ENCODE data around the gene LSMEM2. TPM values are rescaled to one million over a fixed set of nuclear protein-coding genes. Genes with fewer than 3 reads are reported as not detected.
A peak's percentile ranks its signal among the peaks of the same experiment; 100 is the strongest.
"Not testable (repeated sequence)": the region's sequence is repeated elsewhere in the genome, so short reads cannot be mapped to it uniquely, and the experiment has no call there.

Gene LSMEM2
- total and polyA plus RNA-seq, 12 donors: 1.9 to 45.2 (median 31.7) TPM

GRCh38 chr3:50303013-50303815, 24.3 kb downstream of the LSMEM2 start, which contains the start of gene HYAL1:
Gene HYAL1, minus strand, starts transcription at chr3:50303574. Its CDS starts 618 bp downstream, at chr3:50302956.
- peaks cover 0 to 12% (median 0%) of the 10 kb centered on the region in 9 donors for H3K36me3 ChIP-seq
- intact Hi-C loops (cut with DNase I): loop anchor here in 2 of 10 donors (1.0 to 5.0 kb wide), 2 partner anchors 18 to 34 kb away; no protein-coding TSS in a partner anchor
- TF ChIP-seq CTCF (IDR thresholded peaks at IDR 0.05): peak in 7 of 9 donors; percentile 22 to 60 (median 31)
- WGBS, 2 donors: 26 to 33% methylated on average over 14 of the region's 14 CpGs
- no peaks in the 10 kb centered on the region for H3K9me3 ChIP-seq
- H3K27ac ChIP-seq: peak within 1 kb of the TSS; percentile 66 to 95 (median 94)
- DNase-seq: peak; percentile 90 to 91
- peaks cover 20 to 53% (median 45%) of the 10 kb centered on the region in 9 donors for H3K4me1 ChIP-seq
- H3K4me3 ChIP-seq: peak within 1 kb of the TSS; percentile 45 to 82 (median 56)
- H3K27me3 ChIP-seq: no peaks in the 10 kb centered on the region
- ATAC-seq: peak; percentile 32 to 69 (median 56)

GRCh38 chr3:50304601-50305000, 25.7 kb downstream of the LSMEM2 start:
- no peak for DNase-seq
- intact Hi-C loops (cut with DNase I): loop anchor here in 1 of 10 donors (5.0 kb wide), 1 partner anchor 33 kb away; no protein-coding TSS in a partner anchor

GRCh38 chr3:50312041-50312440, 33.2 kb downstream of the LSMEM2 start:
- H3K27ac ChIP-seq; ATAC-seq; intact Hi-C loops (cut with DNase I); DNase-seq; H3K4me3 ChIP-seq; H3K27me3 ChIP-seq; H3K9me3 ChIP-seq: not testable (repeated sequence)
- H3K4me1 ChIP-seq: peaks cover 0 to 16% (median 6%) of the 10 kb centered on the region in 9 donors
- H3K36me3 ChIP-seq: peaks cover 0 to 40% (median 10%) of the 10 kb centered on the region in 9 donors
- WGBS, 2 donors: 89 to 91% methylated on average over 29 to 32 of the region's 32 CpGs

More at GRCh38 chr3:50304601-50305000, 25.7 kb downstream of the LSMEM2 start:
- Histone ChIP-seq H3K27me3 (no peaks in the 10 kb centered on the region), H3K4me1 (peaks cover 14 to 44% (median 38%) of the 10 kb centered on the region in 9 donors), H3K4me3 (no peak overlapping the region), H3K36me3 (peaks cover 0 to 16% (median 0%) of the 10 kb centered on the region in 9 donors), H3K9me3 (peaks cover 0 to 7% (median 0%) of the 10 kb centered on the region in 11 donors), H3K27ac (peak overlapping the region in 1 of 10 donors; percentile 26)
- no peak for ATAC-seq
- TF ChIP-seq CTCF (IDR thresholded peaks at IDR 0.05): no peak

GRCh38 chr3:50314342-50314741, 35.5 kb downstream of the LSMEM2 start:
- H3K9me3 ChIP-seq: no peaks in the 10 kb centered on the region
- DNase-seq (no peak), ATAC-seq (peak in 2 of 8 donors; percentile 4 to 14)
- H3K27me3 ChIP-seq: no peaks in the 10 kb centered on the region
- no peak for TF ChIP-seq CTCF (IDR thresholded peaks at IDR 0.05)
- intact Hi-C loops (cut with DNase I): no loop called here
- 58 to 83% methylated on average over 3 of the region's 3 CpGs for WGBS, 2 donors
- no peak overlapping the region for H3K4me3 ChIP-seq
- H3K27ac ChIP-seq: peak overlapping the region in 2 of 10 donors; percentile 4 to 44
- H3K36me3 ChIP-seq: peaks cover 0 to 54% (median 33%) of the 10 kb centered on the region in 9 donors
- peaks cover 8 to 39% (median 27%) of the 10 kb centered on the region in 9 donors for H3K4me1 ChIP-seq

Data from heart right ventricle (tissue), 16 donors.